NCI-H1930 (cell line): ENCODE measurements around the gene DPM2.

Experiments used
- DNase-seq, 2 experiments: peaks; one replicate each; lab custom pipeline; 2025; lab: John Stamatoyannopoulos, UW

Gene DPM2

GRCh38 chr9:127898433-127899127 lies 39.1 kb downstream of the DPM2 start:
- no peak for DNase-seq

GRCh38 chr9:127897193-127897692 lies 40.4 kb downstream of the DPM2 start:
- no peak for DNase-seq

DNA sequence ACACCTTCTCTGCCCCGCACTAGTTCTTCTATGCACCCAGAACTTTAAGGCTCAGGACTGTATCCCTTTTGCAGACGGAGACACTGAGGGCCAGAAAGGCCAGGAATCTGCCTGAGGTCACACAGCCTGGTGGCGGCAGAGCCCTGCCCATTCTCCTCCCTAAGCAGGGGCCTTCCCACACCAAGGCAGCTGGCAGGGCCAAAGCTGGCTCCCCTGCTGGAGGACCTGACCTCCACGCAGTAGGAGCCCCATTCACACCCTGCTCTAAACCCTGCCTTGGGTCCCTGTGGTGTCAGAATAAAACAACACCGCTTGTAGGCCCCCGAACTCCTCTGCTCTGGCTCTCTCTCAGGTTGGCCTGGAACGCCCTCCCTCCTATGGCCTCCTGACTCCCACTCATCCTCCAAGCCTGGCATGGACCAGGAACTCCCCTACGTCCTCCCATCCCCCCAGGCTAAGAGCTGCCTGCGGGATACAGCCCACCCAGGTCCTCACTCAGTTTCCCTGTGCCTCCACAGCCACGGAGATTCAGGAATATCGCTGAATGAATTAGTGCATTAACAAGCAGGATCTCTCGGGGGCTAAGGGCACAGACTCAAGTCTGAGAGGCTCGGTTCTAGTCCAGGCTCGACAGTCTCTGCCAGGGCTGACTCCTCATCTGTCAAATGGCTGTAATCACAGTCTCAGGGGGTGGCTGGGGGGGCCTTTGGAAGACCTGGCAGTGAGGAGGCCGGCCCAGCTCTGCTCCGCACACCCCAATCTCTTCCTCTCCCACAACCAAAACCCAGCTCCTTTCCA lies 41.1 kb downstream of the DPM2 start:
- DNase-seq = no peak

- no peak for DNase-seq
Observed at GRCh38 chr9:127895811-127896210, 41.8 kb downstream of the DPM2 start.

DNA sequence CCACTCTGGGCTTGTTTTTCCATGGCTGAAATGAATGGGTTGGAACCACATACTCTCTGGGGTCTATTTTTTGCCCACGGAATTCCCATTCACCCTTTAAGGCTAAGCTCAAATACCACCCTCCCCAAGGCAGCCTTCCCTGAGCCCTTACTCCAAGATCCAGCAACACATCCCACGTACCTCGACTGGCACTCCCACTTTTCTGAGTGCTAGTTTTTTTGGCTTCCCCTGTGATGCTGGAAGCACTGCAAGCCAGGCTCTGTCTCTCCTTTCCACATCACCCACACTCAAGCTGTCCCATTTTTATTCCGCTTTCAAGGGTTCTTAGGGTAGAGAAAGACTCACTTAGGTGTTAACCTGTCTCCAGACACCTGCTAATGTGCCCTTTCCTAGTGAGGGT lies 44.3 kb downstream of the DPM2 start:
- DNase-seq = no peak

GRCh38 chr9:127892831-127893230 lies 44.8 kb downstream of the DPM2 start:
- no peak for DNase-seq

- no peak for DNase-seq
Observed at GRCh38 chr9:127890053-127890452, 47.6 kb downstream of the DPM2 start.

GRCh38 chr9:127887792-127888191 lies 49.9 kb downstream of the DPM2 start:
- no peak for DNase-seq

DNA sequence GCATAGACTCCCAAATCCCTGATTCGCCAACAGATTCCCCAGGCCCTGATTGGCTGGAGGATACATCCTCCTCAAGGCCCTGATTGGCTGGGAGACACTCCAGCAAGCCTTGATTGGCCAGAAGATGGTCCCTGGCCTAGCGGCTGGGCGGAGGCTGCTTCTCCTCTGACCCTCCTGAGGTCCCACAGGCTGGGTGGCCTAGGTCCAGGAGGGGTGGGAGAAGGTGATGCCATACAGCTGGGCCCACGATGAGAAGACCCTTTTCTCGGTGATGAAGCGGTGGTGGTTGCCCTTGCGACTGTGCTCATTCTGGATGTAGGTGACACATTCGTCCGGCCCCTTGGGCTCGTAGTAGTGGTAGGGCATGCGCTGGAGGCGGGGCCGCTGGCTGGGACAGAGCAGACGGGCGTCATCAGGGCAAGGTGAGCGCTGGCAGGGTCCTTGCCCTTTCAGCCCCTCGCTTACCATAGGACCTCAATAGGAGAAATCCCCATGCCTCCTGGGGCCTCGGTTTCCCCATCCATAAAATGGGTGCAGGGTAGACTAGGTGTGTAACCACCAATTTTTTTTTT lies 51.2 kb downstream of the DPM2 start:
- DNase-seq = no peak

GRCh38 chr9:127885508-127886281 lies 52.0 kb downstream of the DPM2 start:
- DNase-seq = no peak
